Naive thymus-derived CD4-positive, alpha-beta T cell (primary cell): ENCODE results near the gene QSOX2. TPM values are rescaled to one million over a fixed set of nuclear protein-coding genes. Genes with fewer than 3 reads are reported as not detected.

Experiments used
- ATAC-seq: fragments of 150-1000 bp; cut with Tn5 transposase; 2 replicates; pipeline ENCODE4 v1.10.0; 2021; ENCODE audit warnings: mild to moderate bottlenecking, moderate library complexity
- CTCF ChIA-PET: fragments of 350-600 bp; sonication (Branson Sonifier 250); formaldehyde crosslinking; loops from one replicate; lab custom pipeline; 2021; ENCODE audit warnings: antibody characterized with exemption; lab: Charles Lee
- POLR2A ChIA-PET: fragments of 350-600 bp; sonication (Branson Sonifier 250); formaldehyde crosslinking; loops from one replicate; lab custom pipeline; 2021; ENCODE audit warnings: antibody characterized with exemption, inconsistent platforms; lab: Charles Lee
- DNase-seq, 9 donors: peaks; one replicate each; pipeline versions ENCODE4 v3.0.0 to v3.0.0-alpha.2; 2020 to 2022; ENCODE audit warnings: mixed read lengths in 1 of 9
- H3K27ac ChIP-seq: one replicate; pipeline ENCODE4 v1.7.0; 2013; ENCODE audit warnings: mild to moderate bottlenecking, low read depth, low read length, moderate library complexity
- H3K27me3 ChIP-seq, 2 donors: one replicate each; pipeline ENCODE4 v1.7.0; 2013; ENCODE audit warnings: low read length in 2 of 2, mild to moderate bottlenecking in 2 of 2, moderate library complexity in 2 of 2; ENCODE audit not compliant: control insufficient read depth in 2 of 2, insufficient read depth in 2 of 2
- H3K36me3 ChIP-seq, 3 experiments: 1 replicate in 2 of 3; 2 replicates in 1 of 3; pipeline ENCODE4 v1.7.0; 2013; ENCODE audit warnings: low read length in 3 of 3, mild to moderate bottlenecking in 3 of 3, moderate library complexity in 1 of 3; ENCODE audit not compliant: insufficient read depth in 3 of 3, control insufficient read depth in 2 of 3
- H3K4me1 ChIP-seq, 2 donors: one replicate each; pipeline ENCODE4 v1.7.0; 2013; ENCODE audit warnings: low read length in 2 of 2, mild to moderate bottlenecking in 2 of 2, moderate library complexity in 1 of 2; ENCODE audit not compliant: control insufficient read depth in 2 of 2, insufficient read depth in 2 of 2
- H3K4me3 ChIP-seq: 2 replicates; pipeline ENCODE4 v1.7.0; 2013; ENCODE audit warnings: mild to moderate bottlenecking, low read length
- H3K9me3 ChIP-seq, 3 experiments: 1 replicate in 2 of 3; 2 replicates in 1 of 3; pipeline ENCODE4 v1.7.0; 2013; ENCODE audit warnings: low read length in 3 of 3; ENCODE audit not compliant: control insufficient read depth in 2 of 3
- H3K27ac Mint-ChIP-seq, 9 donors: one replicate each; pipeline ENCODE4 v1.8.0; 2020 to 2022; ENCODE audit warnings: mixed read lengths in 9 of 9, mild to moderate bottlenecking in 8 of 9, moderate library complexity in 5 of 9, inconsistent platforms in 2 of 9
- H3K27me3 Mint-ChIP-seq, 5 donors: one replicate each; pipeline ENCODE4 v1.8.0; 2021 to 2022; ENCODE audit warnings: mixed read lengths in 5 of 5, mild to moderate bottlenecking in 1 of 5
- H3K36me3 Mint-ChIP-seq, 5 donors: one replicate each; pipeline ENCODE4 v1.8.0; 2020 to 2022; ENCODE audit warnings: mixed read lengths in 5 of 5, mild to moderate bottlenecking in 3 of 5, inconsistent platforms in 1 of 5
- H3K4me1 Mint-ChIP-seq, 7 donors: one replicate each; pipeline ENCODE4 v1.8.0; 2020 to 2022; ENCODE audit warnings: mixed read lengths in 7 of 7, mild to moderate bottlenecking in 3 of 7, inconsistent platforms in 1 of 7
- H3K4me3 Mint-ChIP-seq, 10 donors: one replicate each; pipeline ENCODE4 v1.8.0; 2020 to 2022; ENCODE audit warnings: mild to moderate bottlenecking in 10 of 10, mixed read lengths in 10 of 10, moderate library complexity in 6 of 10, inconsistent platforms in 2 of 10
- H3K9me3 Mint-ChIP-seq, 11 donors: one replicate each; pipeline ENCODE4 v1.8.0; 2020 to 2022; ENCODE audit warnings: mixed read lengths in 11 of 11, mild to moderate bottlenecking in 4 of 11, inconsistent platforms in 1 of 11, moderate library complexity in 1 of 11
- intact Hi-C, 2 donors: fragments of 100-400 bp; cut with micrococcal nuclease; formaldehyde crosslinking; loops; one replicate each; pipeline ENCODE4 v1.15.1; 2023
- polyA plus RNA-seq, 2 donors: library from polyadenylated mRNA; unstranded; fragments of 300-500 nt; fragmentation: Illumina TruSeq; gene quantifications; one replicate each; pipeline ENCODE4 v1.2.3, GENCODE V29; 2021
- total RNA-seq, 6 experiments: library from RNA in 5 of 6; stranded (reverse) in 5 of 6; gene quantifications; 1 replicate in 5 of 6; 2 replicates in 1 of 6; pipeline ENCODE4 v1.2.3 and lab custom pipeline; 2021 to 2026

QSOX2 gene
- total and polyA plus RNA-seq, 7 experiments from 2014 or later, result 0.26 to 15.9 (median 11.9) TPM

DNA sequence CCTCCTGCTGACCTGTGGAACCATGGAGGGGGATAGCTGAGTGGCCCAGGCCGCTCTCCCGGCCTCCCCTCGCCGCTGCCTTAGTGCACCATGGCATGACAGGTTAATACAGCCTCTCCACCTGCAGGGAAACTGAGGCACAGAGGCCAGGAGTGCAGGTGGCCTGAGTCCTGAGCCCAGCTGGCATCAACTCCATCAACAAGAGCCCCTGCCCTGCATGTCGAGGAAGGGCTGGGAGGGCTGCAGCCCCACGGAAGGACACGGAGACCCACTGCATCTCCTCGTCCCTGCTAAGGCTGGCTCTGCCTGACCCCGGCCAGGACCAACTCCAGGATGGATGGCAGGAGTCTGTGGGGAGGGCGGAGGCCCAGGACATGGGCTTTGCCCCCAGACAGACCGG, 31.1 kb upstream of the QSOX2 start:
- DNase-seq (no peak), ATAC-seq (no peak)
- no peak overlapping the region for H3K27ac ChIP-seq
- no peaks in the 10 kb centered on the region for H3K4me1 ChIP-seq
- Mint-ChIP-seq H3K4me1 (no peaks in the 10 kb centered on the region), H3K4me3 (no peak overlapping the region), H3K27ac (no peak overlapping the region), H3K9me3 (no peaks in the 10 kb centered on the region), H3K27me3 (peaks cover 0 to 7% (median 0%) of the 10 kb centered on the region in 5 donors), H3K36me3 (no peaks in the 10 kb centered on the region)
- no peaks in the 10 kb centered on the region for H3K36me3 ChIP-seq
- H3K27me3 ChIP-seq, result peaks cover 0 to 2% of the 10 kb centered on the region in 2 donors
- CTCF ChIA-PET, result interaction anchor here (1.0 kb wide), 1 partner anchor 10 kb away, joined by 3 read pairs; no protein-coding TSS in a partner anchor
- H3K4me3 ChIP-seq, result no peak overlapping the region
- POLR2A ChIA-PET, result no interaction called here
- intact Hi-C loops, result no loop called here
- no peaks in the 10 kb centered on the region for H3K9me3 ChIP-seq

DNA sequence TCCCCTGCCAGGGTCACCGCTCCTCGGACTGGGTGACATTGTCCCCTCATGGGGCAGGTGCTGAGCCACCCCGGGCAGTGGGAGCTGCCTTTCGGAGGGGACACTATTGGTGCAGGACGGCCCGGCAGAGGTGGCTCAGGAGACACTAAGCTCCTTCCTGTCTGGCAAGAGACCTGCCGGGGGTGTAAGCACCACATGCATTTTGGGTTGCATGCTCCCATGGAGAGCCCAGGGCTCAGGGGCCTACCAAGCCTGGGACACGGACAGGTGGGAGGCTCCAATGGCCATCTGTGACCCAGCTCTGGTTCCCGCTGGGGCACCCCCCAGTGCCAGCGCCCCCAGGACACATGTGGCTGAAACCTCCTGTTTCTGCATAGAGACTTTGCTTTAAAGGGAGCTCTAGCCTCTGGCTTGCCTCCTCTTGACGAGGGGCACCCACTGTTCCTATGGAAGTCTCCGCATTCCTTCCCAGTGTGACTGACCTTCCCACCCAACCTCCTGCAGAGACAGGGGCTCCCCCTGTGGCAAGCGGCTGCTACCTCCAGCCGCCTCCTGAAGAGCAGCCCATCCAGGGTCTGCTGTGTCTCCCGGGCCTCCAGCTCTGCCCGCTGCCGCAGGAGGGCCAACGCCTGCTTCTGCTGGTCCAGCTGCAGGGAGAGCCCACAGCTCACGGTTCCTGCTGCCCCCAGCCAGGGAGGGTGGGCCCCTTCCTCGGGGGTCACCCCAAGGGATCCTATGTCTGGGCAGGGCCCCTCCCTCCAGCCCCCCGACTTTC, 30.2 kb upstream of the QSOX2 start:
- ATAC-seq, result no peak
- Mint-ChIP-seq H3K4me3 (no peak overlapping the region), H3K9me3 (no peaks in the 10 kb centered on the region), H3K36me3 (no peaks in the 10 kb centered on the region), H3K27ac (no peak overlapping the region), H3K27me3 (peaks cover 0 to 7% (median 0%) of the 10 kb centered on the region in 5 donors), H3K4me1 (no peaks in the 10 kb centered on the region)
- ChIA-PET CTCF (interaction anchor here (1.0 kb wide), 1 partner anchor 11 kb away, joined by 3 read pairs; no protein-coding TSS in a partner anchor), POLR2A (interaction anchor here (0.6 kb wide), 1 partner anchor 8 kb away, joined by 3 read pairs; no protein-coding TSS in a partner anchor)
- H3K4me3 ChIP-seq, result no peak overlapping the region
- intact Hi-C loops, result no loop called here
- no peaks in the 10 kb centered on the region for H3K36me3 ChIP-seq
- no peaks in the 10 kb centered on the region for H3K4me1 ChIP-seq
- no peaks in the 10 kb centered on the region for H3K9me3 ChIP-seq
- H3K27ac ChIP-seq, result no peak overlapping the region
- H3K27me3 ChIP-seq, result peaks cover 0 to 2% of the 10 kb centered on the region in 2 donors
- no peak for DNase-seq

DNA sequence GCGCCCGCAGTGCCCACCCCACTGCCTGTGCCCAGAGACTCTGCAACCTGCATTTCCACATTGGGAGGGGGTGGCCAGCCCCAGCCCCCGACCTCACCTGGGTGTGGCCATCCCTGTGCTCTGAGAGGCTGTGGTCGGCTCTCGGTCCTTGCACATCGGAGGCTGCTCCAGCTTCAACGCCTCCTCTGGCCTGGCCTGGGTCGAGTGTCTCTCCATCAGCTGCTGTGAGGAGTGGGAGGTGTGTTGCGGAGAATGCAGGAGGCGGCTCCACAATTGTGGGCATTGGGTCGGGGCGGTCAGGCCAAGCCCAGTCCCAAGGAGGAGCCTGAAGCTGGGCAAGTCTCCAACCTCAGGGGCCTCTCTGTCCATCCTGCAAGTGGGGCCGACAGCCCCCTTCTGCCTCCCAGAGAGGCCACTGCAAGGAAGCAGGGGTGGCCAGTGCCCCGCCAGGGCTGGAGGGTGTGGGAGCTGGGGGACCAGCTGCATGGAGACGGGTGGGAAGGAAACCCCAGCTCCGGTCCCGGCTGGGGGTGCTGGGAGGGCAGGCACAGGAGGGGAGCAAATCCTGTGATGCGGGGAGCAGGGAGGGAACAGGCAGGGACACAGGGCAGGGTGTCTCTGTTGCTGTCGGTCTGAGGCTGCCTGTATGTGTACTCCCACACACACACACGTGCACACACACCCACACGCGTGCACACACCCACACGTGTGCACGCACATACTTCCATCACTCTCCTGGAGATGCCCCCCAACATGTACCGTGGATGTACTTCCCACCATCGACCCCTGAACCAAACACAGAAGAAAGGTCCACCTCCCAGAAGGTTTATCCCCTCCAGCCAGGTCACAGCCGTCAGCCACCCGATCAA, 29.4 kb upstream of the QSOX2 start:
- ChIA-PET POLR2A (interaction anchor here (0.6 kb wide), 1 partner anchor 7 kb away, joined by 3 read pairs; no protein-coding TSS in a partner anchor), CTCF (no interaction called here)
- H3K4me3 ChIP-seq, result no peak overlapping the region
- H3K27me3 Mint-ChIP-seq, result peaks cover 0 to 7% (median 0%) of the 10 kb centered on the region in 5 donors
- H3K27ac Mint-ChIP-seq, result no peak overlapping the region
- H3K36me3 Mint-ChIP-seq, result no peaks in the 10 kb centered on the region
- DNase-seq (no peak), ATAC-seq (no peak)
- no peak overlapping the region for H3K4me3 Mint-ChIP-seq
- H3K9me3 ChIP-seq, result no peaks in the 10 kb centered on the region
- intact Hi-C loops, result no loop called here
- peaks cover 0 to 2% of the 10 kb centered on the region in 2 donors for H3K27me3 ChIP-seq
- H3K36me3 ChIP-seq, result no peaks in the 10 kb centered on the region
- H3K27ac ChIP-seq, result no peak overlapping the region
- no peaks in the 10 kb centered on the region for H3K9me3 Mint-ChIP-seq
- H3K4me1 ChIP-seq, result no peaks in the 10 kb centered on the region
- H3K4me1 Mint-ChIP-seq, result no peaks in the 10 kb centered on the region

DNA sequence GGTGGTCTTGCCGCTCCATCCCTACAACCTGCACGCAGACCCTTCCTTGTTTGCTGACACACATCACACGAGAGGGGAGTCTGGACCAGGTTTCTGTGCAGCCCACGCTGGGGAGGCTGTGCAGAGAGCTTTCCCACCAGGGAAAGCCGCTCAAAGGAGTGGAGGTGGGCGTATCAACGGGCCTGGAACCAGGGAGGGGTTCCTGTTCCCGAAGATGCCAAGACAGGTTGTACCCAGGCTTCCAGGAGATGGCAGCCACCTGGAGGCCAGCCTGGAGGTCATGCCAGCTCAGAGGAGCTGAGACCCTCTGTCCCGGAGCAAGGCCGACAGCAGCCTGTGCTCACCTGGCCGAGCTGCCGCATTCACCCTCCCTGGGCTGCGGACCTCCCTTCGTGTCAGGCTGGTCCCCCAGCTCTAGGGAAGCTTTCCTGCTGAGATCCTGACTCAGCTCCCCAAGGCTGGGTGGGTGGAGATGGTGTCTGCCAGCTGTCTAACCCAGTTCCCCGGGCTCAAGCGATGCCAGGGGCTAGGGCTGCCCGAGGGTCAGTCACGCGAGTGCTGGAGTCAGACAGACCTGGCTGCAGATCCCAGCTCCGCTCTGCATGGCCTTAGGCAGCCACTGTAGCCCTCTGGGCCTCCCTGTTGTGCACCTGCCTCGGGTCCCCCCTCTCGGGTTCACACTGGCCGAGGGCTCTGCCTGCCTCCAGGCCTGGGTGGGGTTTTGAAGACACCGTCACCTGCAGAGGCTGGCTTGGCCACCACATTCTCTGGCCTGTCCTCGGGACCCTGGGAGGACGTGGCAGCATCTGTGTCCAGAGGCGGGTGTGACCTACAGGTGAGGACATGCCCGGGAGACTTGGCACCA, 28.5 kb upstream of the QSOX2 start:
- Mint-ChIP-seq H3K4me1 (no peaks in the 10 kb centered on the region), H3K4me3 (no peak overlapping the region), H3K9me3 (no peaks in the 10 kb centered on the region), H3K36me3 (no peaks in the 10 kb centered on the region), H3K27ac (no peak overlapping the region), H3K27me3 (peaks cover 0 to 7% (median 0%) of the 10 kb centered on the region in 5 donors)
- ATAC-seq (no peak), DNase-seq (no peak)
- POLR2A ChIA-PET, result no interaction called here
- CTCF ChIA-PET, result no interaction called here
- Histone ChIP-seq H3K36me3 (no peaks in the 10 kb centered on the region), H3K27ac (no peak overlapping the region), H3K9me3 (no peaks in the 10 kb centered on the region), H3K4me3 (no peak overlapping the region), H3K27me3 (peaks cover 0 to 2% of the 10 kb centered on the region in 2 donors), H3K4me1 (no peaks in the 10 kb centered on the region)
- intact Hi-C loops, result no loop called here

DNA sequence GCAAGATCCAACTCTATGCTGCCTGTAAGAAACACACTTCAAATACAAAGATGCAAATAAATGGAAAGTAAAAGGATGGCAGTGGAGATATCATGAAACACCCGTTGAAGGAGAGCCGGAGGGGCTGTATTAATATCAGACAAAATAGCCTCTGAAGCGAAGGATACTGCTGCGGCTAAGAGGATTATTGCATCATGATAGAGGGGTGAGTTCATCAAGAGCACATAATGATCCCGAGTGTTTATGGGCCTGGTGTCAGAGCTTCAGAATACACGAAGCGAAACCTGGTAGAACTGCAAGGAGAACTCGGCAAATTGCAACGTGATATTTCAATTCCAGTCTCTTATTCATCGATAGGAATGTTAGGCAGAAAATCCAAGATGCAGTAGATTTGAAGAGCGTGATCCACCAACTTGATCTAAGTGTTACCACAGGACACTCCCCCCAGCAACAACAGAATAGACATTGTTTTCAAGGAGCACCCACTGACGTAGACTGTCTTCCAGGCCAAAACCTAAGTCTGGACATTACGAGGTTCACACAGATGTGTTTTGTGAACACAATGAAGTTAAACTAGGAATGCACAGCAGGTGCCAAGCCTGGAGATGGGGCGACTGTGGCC, 27.7 kb upstream of the QSOX2 start:
- Mint-ChIP-seq H3K36me3 (no peaks in the 10 kb centered on the region), H3K4me1 (peaks cover 0 to under 1% (median 0%) of the 10 kb centered on the region in 7 donors), H3K9me3 (no peaks in the 10 kb centered on the region), H3K27ac (no peak overlapping the region), H3K4me3 (no peak overlapping the region), H3K27me3 (peaks cover 0 to 10% (median 0%) of the 10 kb centered on the region in 5 donors)
- Histone ChIP-seq H3K27me3 (peaks cover 0 to 2% of the 10 kb centered on the region in 2 donors), H3K27ac (no peak overlapping the region), H3K9me3 (no peaks in the 10 kb centered on the region), H3K4me1 (no peaks in the 10 kb centered on the region), H3K4me3 (no peak overlapping the region), H3K36me3 (no peaks in the 10 kb centered on the region)
- CTCF ChIA-PET, result no interaction called here
- no peak for DNase-seq
- intact Hi-C loops, result no loop called here
- POLR2A ChIA-PET, result no interaction called here
- ATAC-seq, result no peak

DNA sequence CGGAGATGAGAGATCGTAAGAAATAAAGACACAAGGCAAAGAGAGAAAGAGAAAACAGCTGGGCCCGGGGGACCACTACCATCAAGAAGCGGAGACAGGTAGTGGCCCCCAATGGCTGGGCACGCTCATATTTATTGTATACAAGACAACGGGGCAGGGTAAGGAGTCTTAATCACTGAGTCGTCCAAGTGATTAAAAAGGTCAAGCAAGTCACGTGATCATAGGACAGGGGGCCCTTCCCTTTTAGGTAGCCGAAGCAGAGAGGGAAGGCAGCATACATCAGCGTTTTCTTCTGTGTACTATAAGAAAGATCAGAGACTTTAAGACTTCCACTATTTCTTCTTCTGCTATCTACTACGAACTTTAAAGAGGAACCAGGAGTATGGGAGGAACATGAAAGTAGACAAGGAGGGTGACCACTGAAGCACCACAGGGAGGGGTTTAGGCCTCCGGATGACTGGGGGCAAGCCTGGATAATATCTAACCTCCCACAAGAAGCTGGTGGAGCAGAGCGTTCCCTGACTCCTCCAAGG, 24.6 kb upstream of the QSOX2 start:
- Histone ChIP-seq H3K4me3 (no peak overlapping the region), H3K9me3 (no peaks in the 10 kb centered on the region), H3K27me3 (no peaks in the 10 kb centered on the region), H3K4me1 (peaks cover 4 to 7% of the 10 kb centered on the region in 2 donors), H3K36me3 (no peaks in the 10 kb centered on the region), H3K27ac (no peak overlapping the region)
- H3K9me3 Mint-ChIP-seq, result no peaks in the 10 kb centered on the region
- peaks cover 0 to 14% (median 0%) of the 10 kb centered on the region in 5 donors for H3K27me3 Mint-ChIP-seq
- ATAC-seq (no peak), DNase-seq (no peak)
- POLR2A ChIA-PET, result no interaction called here
- intact Hi-C loops, result no loop called here
- H3K27ac Mint-ChIP-seq, result no peak overlapping the region
- peaks cover 0 to 14% (median 3%) of the 10 kb centered on the region in 7 donors for H3K4me1 Mint-ChIP-seq
- H3K4me3 Mint-ChIP-seq, result no peak overlapping the region
- H3K36me3 Mint-ChIP-seq, result no peaks in the 10 kb centered on the region
- CTCF ChIA-PET, result no interaction called here
